ENCODE results near the gene ABHD4. TPM values are rescaled to one million over a fixed set of nuclear protein-coding genes. Genes with fewer than 3 reads are reported as not detected.

Gene ABHD4
- total RNA-seq, 2 donors from 2014 or later = 25.3 to 40.1 TPM

- no peaks in the 10 kb centered on the region for H3K36me3 ChIP-seq
- no peaks in the 10 kb centered on the region for H3K27me3 ChIP-seq (replicated peaks; ENCODE audit: insufficient read depth)
- H3K27ac ChIP-seq = no peak overlapping the region
- ATAC-seq (ENCODE audit: insufficient number of reproducible peaks, low FRiP score, low read depth) (peak; percentile 17), DNase-seq (ENCODE audit: low spot score) (no peak)
- no peaks in the 10 kb centered on the region for H3K9me3 ChIP-seq
- H3K4me1 ChIP-seq (ENCODE audit: control insufficient read depth in 1 of 2, low read depth in 2 of 2) = peaks cover 0 to 5% of the 10 kb centered on the region in 2 donors
- no peak overlapping the region for H3K4me3 ChIP-seq
- peak; percentile 72 for TF ChIP-seq CTCF (IDR thresholded peaks at IDR 0.05)
Measured at GRCh38 chr14:22653012-22653621, 55.0 kb downstream of the ABHD4 start.

GRCh38 chr14:22656226-22656625, 58.1 kb downstream of the ABHD4 start:
- Histone ChIP-seq H3K4me1 (ENCODE audit: control insufficient read depth in 1 of 2, low read depth in 2 of 2) (peaks cover 0 to 5% of the 10 kb centered on the region in 2 donors), H3K27ac (no peak overlapping the region), H3K27me3 (replicated peaks; ENCODE audit: insufficient read depth) (no peaks in the 10 kb centered on the region), H3K4me3 (no peak overlapping the region), H3K9me3 (no peaks in the 10 kb centered on the region), H3K36me3 (no peaks in the 10 kb centered on the region)
- DNase-seq (ENCODE audit: low spot score) (no peak), ATAC-seq (ENCODE audit: insufficient number of reproducible peaks, low FRiP score, low read depth) (no peak)
- no peak for TF ChIP-seq CTCF (IDR thresholded peaks at IDR 0.05)

GRCh38 chr14:22656945-22657731, 59.0 kb downstream of the ABHD4 start:
- TF ChIP-seq CTCF (IDR thresholded peaks at IDR 0.05) = no peak
- Histone ChIP-seq H3K4me3 (no peak overlapping the region), H3K36me3 (no peaks in the 10 kb centered on the region), H3K4me1 (ENCODE audit: control insufficient read depth in 1 of 2, low read depth in 2 of 2) (peaks cover 0 to 5% of the 10 kb centered on the region in 2 donors), H3K27ac (no peak overlapping the region), H3K27me3 (replicated peaks; ENCODE audit: insufficient read depth) (no peaks in the 10 kb centered on the region), H3K9me3 (no peaks in the 10 kb centered on the region)
- DNase-seq (ENCODE audit: low spot score) (no peak), ATAC-seq (ENCODE audit: insufficient number of reproducible peaks, low FRiP score, low read depth) (no peak)

GRCh38 chr14:22657861-22658260, 59.8 kb downstream of the ABHD4 start:
- no peaks in the 10 kb centered on the region for H3K36me3 ChIP-seq
- H3K27me3 ChIP-seq (replicated peaks; ENCODE audit: insufficient read depth) = no peaks in the 10 kb centered on the region
- H3K4me3 ChIP-seq = no peak overlapping the region
- H3K9me3 ChIP-seq = no peaks in the 10 kb centered on the region
- TF ChIP-seq CTCF (IDR thresholded peaks at IDR 0.05) = no peak
- H3K27ac ChIP-seq = no peak overlapping the region
- ATAC-seq (ENCODE audit: insufficient number of reproducible peaks, low FRiP score, low read depth) (no peak), DNase-seq (ENCODE audit: low spot score) (no peak)
- peaks cover 0 to 5% of the 10 kb centered on the region in 2 donors for H3K4me1 ChIP-seq (ENCODE audit: control insufficient read depth in 1 of 2, low read depth in 2 of 2)

- Histone ChIP-seq H3K9me3 (no peaks in the 10 kb centered on the region), H3K4me3 (no peak overlapping the region), H3K27ac (no peak overlapping the region), H3K4me1 (ENCODE audit: control insufficient read depth in 1 of 2, low read depth in 2 of 2) (no peaks in the 10 kb centered on the region), H3K36me3 (no peaks in the 10 kb centered on the region), H3K27me3 (replicated peaks; ENCODE audit: insufficient read depth) (no peaks in the 10 kb centered on the region)
- TF ChIP-seq CTCF (IDR thresholded peaks at IDR 0.05) = no peak
- ATAC-seq (ENCODE audit: insufficient number of reproducible peaks, low FRiP score, low read depth) (no peak), DNase-seq (ENCODE audit: low spot score) (no peak)
Measured at GRCh38 chr14:22658946-22659345, 60.8 kb downstream of the ABHD4 start.
